NB4 (cell line): ENCODE results near the gene MAP3K1.

Experiments used
- POLR2A ChIP-seq: IDR thresholded peaks from 2 replicates; pipeline ENCODE4 v1.6.1; 2011; ENCODE audit warnings: mild to moderate bottlenecking; ENCODE audit not compliant: insufficient read length; ENCODE audit errors: extremely low read depth
- TF ChIP-seq, protein P1 (sequence below): IDR thresholded peaks from one replicate; pipeline ENCODE4 v1.5.1; 2012; ENCODE audit warnings: low read depth, low read length

DNA sequence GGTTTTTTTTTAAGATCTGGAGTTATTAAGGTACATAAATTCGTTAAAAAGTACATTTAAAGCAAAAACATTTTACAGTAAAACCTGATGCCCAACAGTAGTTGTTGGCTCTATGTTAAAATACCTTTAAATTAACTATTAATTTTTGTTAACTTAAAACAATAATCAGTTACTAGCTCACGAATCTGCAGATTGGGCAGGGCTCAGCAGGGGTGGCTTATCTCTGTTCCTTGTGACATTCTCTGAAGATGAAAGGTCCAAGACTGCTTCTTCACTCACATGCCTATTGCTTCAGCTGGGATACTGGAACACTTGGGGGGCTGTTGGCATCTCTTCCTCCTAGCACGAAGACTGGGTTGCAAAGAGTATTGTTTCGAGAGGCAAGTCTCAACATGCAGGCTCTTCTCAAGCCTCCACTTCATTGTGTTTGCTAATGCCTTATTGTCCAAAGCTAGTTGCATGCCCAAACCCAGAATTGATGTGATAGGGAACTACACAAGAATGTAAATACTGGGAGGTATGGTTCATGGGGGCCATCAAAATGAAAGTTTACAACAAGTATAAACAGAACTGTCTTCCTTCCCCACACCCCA, 46.6 kb downstream of the MAP3K1 start:
- TF ChIP-seq, protein P1, sequence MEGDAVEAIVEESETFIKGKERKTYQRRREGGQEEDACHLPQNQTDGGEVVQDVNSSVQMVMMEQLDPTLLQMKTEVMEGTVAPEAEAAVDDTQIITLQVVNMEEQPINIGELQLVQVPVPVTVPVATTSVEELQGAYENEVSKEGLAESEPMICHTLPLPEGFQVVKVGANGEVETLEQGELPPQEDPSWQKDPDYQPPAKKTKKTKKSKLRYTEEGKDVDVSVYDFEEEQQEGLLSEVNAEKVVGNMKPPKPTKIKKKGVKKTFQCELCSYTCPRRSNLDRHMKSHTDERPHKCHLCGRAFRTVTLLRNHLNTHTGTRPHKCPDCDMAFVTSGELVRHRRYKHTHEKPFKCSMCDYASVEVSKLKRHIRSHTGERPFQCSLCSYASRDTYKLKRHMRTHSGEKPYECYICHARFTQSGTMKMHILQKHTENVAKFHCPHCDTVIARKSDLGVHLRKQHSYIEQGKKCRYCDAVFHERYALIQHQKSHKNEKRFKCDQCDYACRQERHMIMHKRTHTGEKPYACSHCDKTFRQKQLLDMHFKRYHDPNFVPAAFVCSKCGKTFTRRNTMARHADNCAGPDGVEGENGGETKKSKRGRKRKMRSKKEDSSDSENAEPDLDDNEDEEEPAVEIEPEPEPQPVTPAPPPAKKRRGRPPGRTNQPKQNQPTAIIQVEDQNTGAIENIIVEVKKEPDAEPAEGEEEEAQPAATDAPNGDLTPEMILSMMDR: no peak
- TF ChIP-seq POLR2A: no peak
